ENCODE data around the gene RAD18. TPM values are rescaled to one million over a fixed set of nuclear protein-coding genes. Genes with fewer than 3 reads are reported as not detected.

Gene RAD18
- total RNA-seq, 4 donors from 2014 or later = 2.5 to 11.0 (median 7.1) TPM

- Histone ChIP-seq H3K4me1 (peaks cover 0 to 15% (median 0%) of the 10 kb centered on the region in 3 donors), H3K27ac (no peak overlapping the region), H3K4me3 (no peak overlapping the region), H3K36me3 (peaks cover 0 to 22% (median 0%) of the 10 kb centered on the region in 3 donors), H3K27me3 (no peaks in the 10 kb centered on the region), H3K9me3 (no peaks in the 10 kb centered on the region)
- WGBS, 2 donors = 91 to 94% methylated on average over 6 of the region's 6 CpGs
- DNase-seq = no peak
- no peak for TF ChIP-seq POLR2A (IDR thresholded peaks at IDR 0.05)
- TF ChIP-seq CTCF (IDR thresholded peaks at IDR 0.05) = no peak
- intact Hi-C loops (cut with DNase I) = no loop called here
Measured at GRCh38 chr3:8888301-8888915, 74.9 kb downstream of the RAD18 start.

GRCh38 chr3:8887435-8888300 lies 75.6 kb downstream of the RAD18 start:
- peaks cover 0 to 24% (median 0%) of the 10 kb centered on the region in 3 donors for H3K36me3 ChIP-seq
- no peak overlapping the region for H3K27ac ChIP-seq

GRCh38 chr3:8886546-8886945 lies 76.7 kb downstream of the RAD18 start:
- no peaks in the 10 kb centered on the region for H3K9me3 ChIP-seq
- no peak overlapping the region for H3K4me3 ChIP-seq
- H3K27me3 ChIP-seq = no peaks in the 10 kb centered on the region
- H3K36me3 ChIP-seq = peaks cover 0 to 31% (median 0%) of the 10 kb centered on the region in 3 donors
- DNase-seq = no peak
- intact Hi-C loops (cut with DNase I) = no loop called here
- no peak for TF ChIP-seq POLR2A (IDR thresholded peaks at IDR 0.05)
- no peak for TF ChIP-seq CTCF (IDR thresholded peaks at IDR 0.05)
- H3K27ac ChIP-seq = no peak overlapping the region
- peaks cover 0 to 15% (median 0%) of the 10 kb centered on the region in 3 donors for H3K4me1 ChIP-seq
- 66 to 84% methylated on average over 4 of the region's 4 CpGs for WGBS, 2 donors

More at GRCh38 chr3:8887435-8888300, 75.6 kb downstream of the RAD18 start:
- 64 to 91% methylated on average over 5 to 7 of the region's 7 CpGs for WGBS, 2 donors
- H3K27me3 ChIP-seq = no peaks in the 10 kb centered on the region
- no peak for DNase-seq
- TF ChIP-seq POLR2A (IDR thresholded peaks at IDR 0.05) = no peak
- TF ChIP-seq CTCF (IDR thresholded peaks at IDR 0.05) = no peak
- H3K9me3 ChIP-seq = no peaks in the 10 kb centered on the region
- intact Hi-C loops (cut with DNase I) = no loop called here
- H3K4me3 ChIP-seq = no peak overlapping the region
- H3K4me1 ChIP-seq = peaks cover 0 to 15% (median 0%) of the 10 kb centered on the region in 3 donors

- H3K27me3 ChIP-seq = no peaks in the 10 kb centered on the region
- DNase-seq = no peak
- H3K4me1 ChIP-seq = peaks cover 0 to 15% (median 0%) of the 10 kb centered on the region in 3 donors
- intact Hi-C loops (cut with DNase I) = no loop called here
- no peak for TF ChIP-seq CTCF (IDR thresholded peaks at IDR 0.05)
- no peak for TF ChIP-seq POLR2A (IDR thresholded peaks at IDR 0.05)
- no peak overlapping the region for H3K27ac ChIP-seq
- H3K36me3 ChIP-seq = peaks cover 0 to 36% (median 0%) of the 10 kb centered on the region in 3 donors
- no peak overlapping the region for H3K4me3 ChIP-seq
- no peaks in the 10 kb centered on the region for H3K9me3 ChIP-seq
Measured at GRCh38 chr3:8885536-8886316, 77.5 kb downstream of the RAD18 start.
